PFSK-1 (cell line): ENCODE results near the gene ARL4D. TPM values are rescaled to one million over a fixed set of nuclear protein-coding genes. Genes with fewer than 3 reads are reported as not detected.
A peak's percentile ranks its signal among the peaks of the same experiment; 100 is the strongest.

ENCODE experiments used
- FOXP2 ChIP-seq: optimal IDR thresholded peaks from 2 replicates; pipeline ENCODE3; 2011; ENCODE audit warnings: borderline replicate concordance, control low read depth, inconsistent platforms; ENCODE audit not compliant: insufficient read depth; ENCODE audit errors: extremely low read length, extremely low read depth
- POLR2AphosphoS5 ChIP-seq: IDR thresholded peaks from 2 replicates; pipeline ENCODE4 v1.6.1; 2012; ENCODE audit warnings: low read depth, mild to moderate bottlenecking, control low read depth, low read length, moderate library complexity
- REST ChIP-seq, 2 experiments: IDR thresholded peaks; 2 replicates each; pipeline versions ENCODE4 v1.6.1 to v1.8.0; 2011 to 2012; ENCODE audit warnings: low read depth in 2 of 2, low read length in 2 of 2, control low read depth in 1 of 2, inconsistent platforms in 1 of 2, mild to moderate bottlenecking in 1 of 2, moderate library complexity in 1 of 2; ENCODE audit not compliant: insufficient read depth in 1 of 2
- SIN3A ChIP-seq: IDR thresholded peaks from 2 replicates; pipeline ENCODE4 v1.6.1; 2012; ENCODE audit warnings: mild to moderate bottlenecking, low read length, moderate library complexity, borderline replicate concordance; ENCODE audit not compliant: insufficient read depth
- TAF1 ChIP-seq: IDR thresholded peaks from 2 replicates; pipeline ENCODE4 v1.6.1; 2012; ENCODE audit warnings: low read length, control low read depth, borderline replicate concordance; ENCODE audit not compliant: insufficient read depth
- polyA plus RNA-seq: library from polyadenylated mRNA; unstranded; fragments of >200 nt; gene quantifications from one replicate; pipeline ENCODE4 v1.2.1, GENCODE V29; 2012; ENCODE audit warnings: low read depth, missing spikeins; ENCODE audit not compliant: insufficient read length

Gene ARL4D
- polyA plus RNA-seq: 36.5 TPM

GRCh38 chr17:43398724-43399595 is at the start of gene ARL4D:
ARL4D (plus strand) TSS chr17:43398993; CDS start chr17:43399733, 740 bp downstream.
- TF ChIP-seq REST (IDR thresholded peaks at IDR 0.05; ENCODE audit: insufficient read depth in 1 of 2, low read depth in 2 of 2, low read length in 2 of 2) (no peak), POLR2AphosphoS5 (peak; percentile 99), FOXP2 (peak; percentile 55), SIN3A (no peak), TAF1 (peak; percentile 84)

DNA sequence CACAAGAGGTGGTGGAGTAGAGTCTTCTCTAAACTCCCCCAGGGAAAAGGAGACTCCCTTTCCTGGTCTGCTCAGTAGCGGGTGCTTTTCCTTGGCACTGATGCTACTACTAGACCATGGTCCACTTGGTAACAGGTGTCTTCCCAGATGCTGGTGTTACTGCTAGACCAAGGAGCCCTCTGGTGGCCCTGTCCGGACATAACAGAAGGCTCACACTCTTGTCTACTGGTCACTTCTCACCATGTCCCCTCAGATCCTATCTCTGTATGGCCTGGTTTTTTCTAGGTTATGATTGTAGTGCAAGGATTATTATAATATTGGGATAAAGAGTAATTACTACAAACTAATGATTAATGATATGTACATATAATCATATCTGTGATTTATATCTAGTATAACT is 49.7 kb upstream of the ARL4D start:
- TF ChIP-seq TAF1: no peak
- no peak for TF ChIP-seq REST (IDR thresholded peaks at IDR 0.05; ENCODE audit: insufficient read depth in 1 of 2, low read depth in 2 of 2, low read length in 2 of 2)
- no peak for TF ChIP-seq FOXP2
- TF ChIP-seq POLR2AphosphoS5: no peak
- no peak for TF ChIP-seq SIN3A

DNA sequence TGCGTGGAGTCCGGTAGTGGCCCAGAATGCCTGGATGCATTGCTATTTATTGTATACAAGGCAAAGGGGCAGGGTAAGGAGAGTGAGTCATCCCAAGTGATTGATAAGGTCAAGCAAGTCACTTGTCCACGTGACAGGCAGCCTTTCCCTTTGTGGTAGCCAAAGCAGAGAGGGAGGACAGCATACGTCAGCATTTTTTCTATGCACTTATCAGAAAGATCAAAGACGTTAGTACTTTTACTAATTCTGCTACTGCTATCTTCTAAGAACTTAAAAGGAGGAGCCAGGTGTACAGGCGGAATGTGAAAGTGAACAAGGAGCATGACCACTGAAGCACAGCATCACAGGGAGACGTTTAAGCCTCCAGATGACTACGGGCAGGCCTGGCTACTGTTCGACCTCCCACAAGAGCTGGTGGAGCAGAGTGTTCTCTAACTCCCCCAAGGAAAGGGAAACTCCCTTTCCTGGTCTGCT is 47.9 kb upstream of the ARL4D start:
- TF ChIP-seq REST (IDR thresholded peaks at IDR 0.05; ENCODE audit: insufficient read depth in 1 of 2, low read depth in 2 of 2, low read length in 2 of 2) (no peak), SIN3A (no peak), TAF1 (no peak), POLR2AphosphoS5 (no peak), FOXP2 (no peak)

DNA sequence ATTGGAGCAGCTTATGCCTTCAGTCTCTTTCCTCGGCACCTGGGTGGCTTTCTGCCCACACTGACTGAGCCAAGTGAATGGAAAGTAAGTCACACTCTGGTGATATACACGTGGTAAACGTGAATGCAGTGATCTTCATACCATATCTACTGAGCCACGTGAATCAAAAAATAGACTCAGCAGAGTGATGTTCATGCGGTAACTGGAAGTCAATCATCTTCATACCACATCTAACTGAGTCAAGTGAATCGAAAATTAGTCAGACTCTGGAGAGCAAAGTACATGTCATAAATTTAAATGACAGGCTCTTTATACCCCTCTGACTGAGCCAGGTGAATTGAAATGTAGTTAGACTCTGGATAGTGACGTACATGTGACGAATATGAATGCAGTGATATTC is 47.1 kb upstream of the ARL4D start:
- no peak for TF ChIP-seq POLR2AphosphoS5
- no peak for TF ChIP-seq SIN3A
- TF ChIP-seq REST (IDR thresholded peaks at IDR 0.05; ENCODE audit: insufficient read depth in 1 of 2, low read depth in 2 of 2, low read length in 2 of 2): no peak
- TF ChIP-seq FOXP2: no peak
- TF ChIP-seq TAF1: no peak
